Measurements from ENCODE around the gene CRY1.
A peak's percentile ranks its signal among the peaks of the same experiment; 100 is the strongest.
"Not testable (repeated sequence)": the region's sequence is repeated elsewhere in the genome, so short reads cannot be mapped to it uniquely, and the experiment has no call there.

CRY1 gene

DNA sequence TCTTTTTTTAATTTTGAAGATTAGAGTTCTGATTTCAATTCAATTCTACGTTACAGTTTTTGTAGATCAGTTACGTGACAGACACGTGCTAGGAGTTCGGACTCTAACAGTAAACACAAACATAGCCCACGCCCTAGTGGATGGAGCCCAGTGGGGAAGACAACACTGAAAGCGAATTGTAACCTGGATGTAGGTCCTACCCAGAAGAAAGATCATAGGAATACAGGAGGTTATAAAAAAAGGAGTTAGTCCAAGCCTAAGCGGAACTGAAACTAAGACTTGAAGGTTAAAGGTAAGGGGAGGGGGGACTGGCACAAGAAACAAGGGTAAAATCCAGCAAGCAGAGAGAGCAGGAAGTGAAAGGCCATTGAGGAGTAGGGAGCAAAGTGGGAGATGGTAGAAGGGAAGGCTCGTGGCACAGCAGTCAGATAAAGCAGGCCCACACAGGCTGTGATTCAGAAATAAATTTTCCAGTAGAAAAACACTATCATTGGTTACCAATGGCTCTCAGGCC is 15.7 kb upstream of the CRY1 start:
- H3K4me3 ChIP-seq (ENCODE audit: low read depth, low read length) = no peak overlapping the region

DNA sequence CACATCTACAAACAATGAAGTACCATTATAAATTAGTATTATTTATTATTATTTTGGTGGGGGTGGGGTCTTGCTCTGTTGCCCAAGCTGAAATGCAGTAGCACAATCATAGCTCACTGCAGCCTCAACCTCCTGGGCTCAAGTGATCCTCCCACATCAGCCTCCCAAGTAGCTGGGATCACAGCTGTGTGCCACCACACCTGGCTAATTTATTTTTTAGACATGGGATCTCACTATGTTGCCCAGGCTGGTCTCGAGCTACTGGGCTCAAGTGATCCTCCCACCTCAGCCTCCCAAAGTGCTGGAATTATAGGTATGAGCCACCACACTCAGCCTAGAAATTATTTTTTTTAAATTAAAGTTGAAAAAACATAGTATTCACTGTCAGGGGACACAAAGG is 15.0 kb upstream of the CRY1 start:
- H3K4me3 ChIP-seq (ENCODE audit: low read depth, low read length) = not testable (repeated sequence)

DNA sequence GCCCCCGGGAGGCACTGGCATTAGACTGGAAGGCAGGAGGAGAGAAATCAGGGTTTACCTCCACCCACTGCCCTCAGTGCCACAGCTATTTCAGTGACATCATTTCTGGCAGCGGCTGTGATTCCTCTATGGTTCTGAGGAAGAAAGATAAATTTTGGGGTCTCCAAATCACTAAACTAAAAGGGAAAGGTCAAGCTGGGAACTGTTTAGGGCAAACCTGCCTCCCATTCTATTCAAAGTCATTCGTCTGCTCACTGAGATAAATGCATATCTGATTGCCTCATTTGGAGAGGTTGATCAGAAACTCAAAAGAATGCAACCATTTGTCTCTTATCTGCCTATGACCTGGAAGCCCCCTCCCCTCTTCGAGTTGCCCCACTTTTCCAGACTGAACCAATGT is 14.0 kb upstream of the CRY1 start:
- H3K4me3 ChIP-seq (ENCODE audit: low read depth, low read length) = no peak overlapping the region

DNA sequence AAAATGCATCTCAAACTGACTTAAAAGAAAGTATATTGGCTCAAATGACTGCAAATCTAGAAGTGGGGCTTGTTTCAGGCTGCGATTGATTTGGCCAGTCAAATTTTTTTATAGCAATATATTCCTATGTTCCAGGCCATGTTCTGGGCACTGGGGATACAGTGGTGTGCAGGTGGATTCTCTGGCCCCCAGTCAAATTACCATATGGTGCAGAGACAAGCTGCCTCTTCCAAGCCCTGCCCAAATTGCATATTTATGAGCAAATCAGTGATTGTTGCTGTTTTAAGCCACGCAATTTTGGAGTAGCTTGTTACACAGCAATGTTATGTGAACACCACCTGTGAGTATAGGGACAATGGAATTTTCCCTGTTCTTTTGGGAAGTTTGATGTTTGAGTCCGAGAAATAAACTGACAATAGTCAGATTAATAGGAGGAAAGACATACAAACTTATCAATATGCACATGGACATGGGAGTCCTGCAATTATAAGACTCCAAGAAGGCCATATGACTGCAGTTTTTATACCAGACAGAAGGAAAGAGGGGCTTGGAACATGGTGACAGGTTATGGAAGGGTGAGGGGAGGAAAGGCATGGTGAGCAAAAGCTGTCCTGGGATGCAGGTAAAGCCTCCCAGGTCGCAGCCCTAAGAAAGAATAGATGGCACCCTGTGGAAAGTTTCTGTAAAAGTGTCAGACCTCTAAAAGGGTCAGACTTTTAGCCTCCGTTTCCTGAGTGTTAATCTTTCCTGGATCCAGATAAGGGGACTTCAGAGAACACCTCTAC is 13.1 kb upstream of the CRY1 start:
- no peak overlapping the region for H3K4me3 ChIP-seq (ENCODE audit: low read depth, low read length)

DNA sequence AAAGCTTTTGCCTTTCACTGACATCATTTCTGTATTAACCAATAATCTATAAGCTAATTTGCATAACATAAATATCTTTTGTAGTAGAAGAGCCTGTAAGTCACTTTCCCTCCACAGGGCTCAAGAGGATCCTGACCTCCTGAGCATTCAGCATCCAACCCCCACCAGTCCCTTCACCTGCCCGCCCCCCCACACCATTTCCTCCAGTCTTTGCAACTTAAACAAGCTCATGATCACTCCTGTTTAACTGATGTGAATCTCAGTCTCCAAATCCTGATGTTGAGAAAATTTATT is 12.0 kb upstream of the CRY1 start:
- no peak overlapping the region for H3K4me3 ChIP-seq (ENCODE audit: low read depth, low read length)

DNA sequence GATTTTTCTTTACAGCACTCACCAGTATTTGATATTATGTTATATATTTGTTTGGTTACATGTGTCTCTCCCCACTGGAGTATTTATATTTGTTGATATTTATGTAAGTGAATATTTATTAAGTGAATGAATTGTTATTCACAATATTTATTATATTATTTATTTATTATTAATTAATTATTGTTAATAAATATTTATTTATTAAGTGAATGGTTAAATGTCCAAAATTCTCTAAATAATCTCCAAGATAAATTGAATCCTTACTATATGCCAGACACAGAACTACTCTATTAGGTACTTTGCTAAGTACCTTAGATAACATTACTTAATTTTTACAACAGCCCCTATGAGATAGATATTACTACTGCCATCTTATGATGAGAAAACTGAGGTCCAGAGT is 10.2 kb upstream of the CRY1 start:
- H3K4me3 ChIP-seq (ENCODE audit: low read depth, low read length) = no peak overlapping the region

DNA sequence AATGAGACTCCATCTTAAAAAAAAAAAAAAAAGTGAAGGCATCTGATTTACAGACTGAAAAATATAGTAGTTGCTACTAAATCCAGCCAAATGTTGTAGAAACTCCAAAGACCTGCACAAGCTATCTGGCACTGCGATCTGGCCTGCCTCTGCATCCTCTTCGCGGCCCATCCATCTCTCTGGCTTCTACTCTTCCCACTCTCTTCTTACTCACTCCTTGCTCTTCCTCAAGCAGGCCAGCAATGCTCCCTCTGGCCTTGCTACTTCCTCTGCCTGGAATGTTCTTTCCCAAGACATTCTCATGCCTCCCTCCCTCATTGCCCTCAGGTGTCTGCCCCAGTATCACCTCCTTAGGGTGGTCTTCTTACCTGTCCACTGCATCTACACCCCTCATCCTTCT is 9.7 kb upstream of the CRY1 start:
- no peak overlapping the region for H3K4me3 ChIP-seq (ENCODE audit: low read depth, low read length)

DNA sequence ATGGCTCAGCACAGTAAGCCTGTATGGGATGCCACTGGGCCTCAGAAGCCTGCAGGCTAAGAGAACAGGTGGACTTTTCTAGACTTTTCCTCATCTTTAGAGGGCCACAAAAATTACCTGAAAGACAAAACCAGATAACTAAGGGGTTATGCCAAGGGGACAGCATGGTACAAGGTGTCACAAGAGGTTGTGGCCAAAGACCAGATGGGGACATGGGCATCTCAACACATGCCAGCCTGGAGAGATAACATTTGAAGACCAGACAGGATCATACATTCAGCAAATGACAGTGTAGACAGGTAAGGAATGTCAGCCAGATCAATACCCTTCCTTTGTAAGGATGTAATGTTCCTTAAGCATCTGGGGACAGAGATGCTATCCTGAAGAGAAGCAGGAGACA is 8.9 kb upstream of the CRY1 start:
- no peak overlapping the region for H3K4me3 ChIP-seq (ENCODE audit: low read depth, low read length)

DNA sequence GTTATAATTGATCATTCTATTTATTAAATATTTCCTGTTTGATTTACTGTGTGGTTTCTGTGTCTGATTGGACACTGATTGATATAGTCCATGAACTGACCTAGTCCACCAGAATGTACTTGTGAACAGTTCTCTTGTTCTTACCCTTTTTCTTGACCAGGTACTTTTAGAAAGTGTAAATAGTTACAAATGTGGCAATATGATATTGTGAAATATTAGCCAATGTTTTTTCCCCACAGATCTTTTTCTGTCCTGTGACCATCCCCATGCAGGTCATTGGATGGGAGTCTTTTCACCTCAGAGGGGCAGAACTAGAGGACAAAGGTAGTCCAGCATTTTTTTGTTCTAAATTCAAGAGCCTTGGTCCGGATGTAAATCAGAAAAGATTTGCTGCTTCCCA is 8.3 kb upstream of the CRY1 start:
- no peak overlapping the region for H3K4me3 ChIP-seq (ENCODE audit: low read depth, low read length)

DNA sequence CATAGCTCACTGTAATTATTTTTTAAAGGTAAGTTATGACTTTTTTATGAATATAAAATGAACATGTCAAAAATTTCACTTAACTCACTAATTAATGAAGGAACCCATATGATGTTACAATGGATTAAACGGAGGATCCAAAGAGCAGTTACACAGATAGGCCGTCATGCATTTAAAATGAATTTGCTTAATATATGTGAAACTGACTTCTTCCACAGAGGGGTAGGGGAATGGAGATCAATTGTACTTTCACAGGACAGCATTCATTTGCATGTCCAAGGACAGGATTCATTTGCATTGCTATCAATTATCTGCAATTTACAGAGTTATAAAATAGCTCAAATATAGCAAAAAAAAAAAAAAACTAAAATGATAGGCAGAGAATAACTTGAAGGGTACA is 6.6 kb upstream of the CRY1 start:
- H3K4me3 ChIP-seq (ENCODE audit: low read depth, low read length) = no peak overlapping the region

DNA sequence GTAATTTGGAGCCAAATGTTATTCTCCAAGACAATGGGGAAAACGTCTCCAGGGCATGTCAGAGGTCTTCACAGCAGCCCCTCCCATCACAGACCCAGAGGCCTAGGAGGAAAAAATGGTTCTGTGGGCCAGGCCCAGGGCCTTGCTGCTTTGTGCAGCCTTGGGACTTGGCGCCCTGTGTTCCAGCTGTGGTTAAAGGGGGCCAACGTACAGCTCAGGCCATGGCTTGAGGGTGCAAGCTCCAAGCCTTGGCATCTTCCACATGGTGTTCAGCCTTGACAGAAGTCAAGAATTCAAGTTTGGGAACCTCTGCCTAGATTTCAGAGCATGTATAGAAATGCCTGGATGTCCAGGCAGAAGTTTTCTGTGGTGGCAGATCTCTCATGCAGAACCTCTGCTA is 3.2 kb upstream of the CRY1 start:
- H3K4me3 ChIP-seq (ENCODE audit: low read depth, low read length) = no peak overlapping the region

DNA sequence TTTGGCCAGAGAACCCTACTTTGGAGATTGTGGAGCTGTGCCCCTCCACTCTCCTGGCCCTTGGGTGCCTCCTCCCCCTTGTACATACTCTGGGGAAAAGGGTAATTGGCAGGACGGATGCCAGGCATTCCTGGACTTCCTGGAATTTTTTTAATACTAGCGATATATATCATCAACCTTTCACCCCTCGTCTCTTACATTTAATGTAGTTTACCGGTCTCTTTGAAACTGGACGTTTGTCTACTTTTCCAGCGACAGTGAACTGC is 767 bp upstream of the CRY1 start:
- H3K4me3 ChIP-seq (ENCODE audit: low read depth, low read length) = peak overlapping the region; percentile 88

DNA sequence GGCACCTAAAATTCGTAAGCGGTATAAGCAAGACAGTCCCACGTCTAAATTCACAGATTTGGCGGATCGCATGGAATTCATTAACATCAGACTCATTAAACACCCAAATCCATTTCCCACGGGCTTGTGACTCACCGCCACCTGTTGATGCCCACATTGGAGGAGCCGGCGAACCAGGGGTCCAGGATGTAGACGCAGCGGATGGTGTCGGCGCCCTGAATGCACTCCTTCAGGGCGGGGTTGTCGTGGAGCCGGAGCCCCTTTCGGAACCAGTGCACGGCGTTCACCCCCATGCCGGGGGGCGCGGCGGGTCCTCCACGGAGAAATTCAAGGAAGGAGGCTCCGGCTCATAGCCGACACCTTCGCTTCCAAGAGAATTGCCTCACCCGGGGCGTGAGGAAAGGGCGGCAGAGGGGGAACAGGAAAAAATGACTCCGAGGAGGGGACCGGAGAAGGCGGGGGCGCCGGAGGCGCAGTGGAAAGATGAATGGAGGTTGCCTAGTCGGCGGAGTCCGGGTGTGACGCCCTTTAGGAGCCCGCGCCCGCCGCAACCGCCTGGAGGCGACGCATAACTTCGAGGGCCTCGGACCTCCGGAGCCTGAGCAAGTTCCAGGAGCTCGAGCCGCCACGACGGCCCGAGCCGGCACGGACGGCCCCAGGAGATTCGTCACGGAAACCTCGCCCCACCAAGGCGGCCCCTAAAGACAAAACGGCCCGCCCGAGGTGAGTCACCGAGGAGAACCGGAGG is 506 bp downstream of the CRY1 start:
- peak overlapping the region; percentile 88 for H3K4me3 ChIP-seq (ENCODE audit: low read depth, low read length)

DNA sequence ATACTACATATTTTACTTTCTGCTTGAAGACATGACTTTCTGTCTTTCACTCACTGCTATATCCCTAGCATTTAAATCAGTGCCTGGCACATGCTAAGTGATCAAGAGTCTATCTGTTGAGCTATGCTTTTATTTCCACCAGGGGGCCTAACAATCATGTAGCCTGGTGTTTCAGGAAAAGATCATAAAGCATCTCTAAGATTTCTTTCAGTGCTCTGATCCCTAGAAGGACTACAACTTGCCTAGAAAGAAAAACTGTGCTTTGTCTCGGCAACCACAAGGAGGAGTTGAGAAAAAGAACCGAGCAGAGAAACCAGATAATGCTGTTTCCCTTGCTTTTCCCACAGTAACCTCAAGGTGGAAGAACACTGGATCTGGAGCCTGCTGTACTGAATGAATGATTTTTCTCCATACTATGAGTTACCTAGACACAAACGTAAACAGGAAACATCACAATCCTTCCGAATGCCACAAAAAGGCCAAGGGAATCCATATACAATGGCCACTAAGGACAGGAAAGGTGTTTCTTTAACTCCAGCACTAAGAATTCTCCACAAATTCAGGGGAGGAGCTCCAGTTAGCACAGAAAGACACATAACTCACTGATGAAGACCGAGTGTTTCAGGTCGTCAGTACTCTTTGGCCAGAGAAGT is 1.2 kb downstream of the CRY1 start:
- peak overlapping the region; percentile 88 for H3K4me3 ChIP-seq (ENCODE audit: low read depth, low read length)

DNA sequence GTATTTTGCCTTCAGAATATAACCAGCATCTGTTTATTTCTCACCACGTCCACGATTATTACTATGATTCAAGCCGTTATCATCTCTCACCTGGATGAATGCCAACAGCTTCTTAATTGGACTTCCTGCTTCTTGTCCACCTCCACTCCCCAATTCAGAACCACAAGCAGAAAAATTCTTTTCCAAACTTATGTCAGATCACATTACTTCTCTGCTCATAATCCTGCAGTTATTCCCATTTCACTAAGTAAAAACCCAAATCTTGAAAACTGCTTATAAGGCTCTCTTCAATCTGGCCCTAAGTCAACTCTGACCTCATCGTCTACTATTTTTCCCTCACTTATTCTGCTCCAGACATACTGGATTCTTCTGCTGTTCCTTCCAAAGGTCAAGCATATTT is 2.0 kb downstream of the CRY1 start:
- peak overlapping the region; percentile 88 for H3K4me3 ChIP-seq (ENCODE audit: low read depth, low read length)

DNA sequence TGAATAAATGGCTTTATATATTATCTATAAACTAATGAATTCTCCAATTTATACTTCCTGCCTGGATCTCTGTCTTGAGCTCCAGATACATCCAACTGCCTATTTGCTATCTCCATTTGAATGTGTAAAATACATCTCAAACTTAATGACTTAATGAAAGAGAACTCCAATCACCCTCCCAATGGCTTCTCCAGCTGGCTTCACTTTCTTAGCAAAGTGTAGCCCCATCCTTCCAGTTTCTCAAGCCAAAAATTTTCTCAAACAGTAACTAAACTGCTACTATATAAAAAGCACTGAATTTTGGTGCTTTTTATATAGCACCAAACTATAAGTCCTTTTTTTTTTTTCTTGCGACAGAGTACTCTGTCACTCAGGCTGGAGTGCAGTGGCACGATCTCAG is 2.6 kb downstream of the CRY1 start:
- no peak overlapping the region for H3K4me3 ChIP-seq (ENCODE audit: low read depth, low read length)

DNA sequence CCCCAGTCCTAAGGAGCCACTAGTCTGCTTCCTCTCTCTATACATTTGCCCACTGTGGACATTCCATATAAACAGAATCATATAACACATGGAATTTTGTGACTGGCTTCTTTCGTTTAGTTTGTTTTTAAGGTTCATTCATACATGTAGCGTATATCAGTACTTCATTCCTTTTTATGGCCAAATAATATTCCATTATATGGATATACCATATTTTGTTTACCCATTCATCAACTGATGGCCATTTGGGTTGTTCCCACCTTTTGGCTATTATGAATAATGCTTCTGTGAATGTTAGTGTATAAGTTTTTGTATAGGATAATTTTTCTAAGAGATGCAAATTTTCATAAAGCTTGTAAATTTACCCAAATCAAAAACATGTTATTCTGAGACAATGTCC is 4.4 kb downstream of the CRY1 start:
- H3K4me3 ChIP-seq (ENCODE audit: low read depth, low read length) = no peak overlapping the region

DNA sequence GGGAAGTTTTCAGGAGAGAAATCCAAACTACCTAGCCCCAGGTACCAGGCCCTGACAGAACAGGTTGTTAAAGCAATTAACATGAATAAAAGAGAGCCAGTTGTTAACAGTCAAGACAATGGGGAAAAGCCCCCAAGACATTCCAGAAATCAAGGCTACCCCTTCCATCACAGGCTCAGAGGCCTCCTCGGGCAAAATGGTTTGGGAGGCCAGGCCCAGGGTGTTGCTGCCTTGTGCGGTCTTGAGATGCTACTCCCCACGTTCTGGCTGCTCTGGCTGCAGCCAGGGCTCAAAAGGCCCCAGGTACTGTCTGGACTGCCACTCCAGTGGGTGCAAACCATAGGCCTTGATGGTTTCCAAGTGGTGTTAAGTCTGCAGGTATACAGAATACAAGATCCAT is 7.0 kb downstream of the CRY1 start:
- no peak overlapping the region for H3K4me3 ChIP-seq (ENCODE audit: low read depth, low read length)

DNA sequence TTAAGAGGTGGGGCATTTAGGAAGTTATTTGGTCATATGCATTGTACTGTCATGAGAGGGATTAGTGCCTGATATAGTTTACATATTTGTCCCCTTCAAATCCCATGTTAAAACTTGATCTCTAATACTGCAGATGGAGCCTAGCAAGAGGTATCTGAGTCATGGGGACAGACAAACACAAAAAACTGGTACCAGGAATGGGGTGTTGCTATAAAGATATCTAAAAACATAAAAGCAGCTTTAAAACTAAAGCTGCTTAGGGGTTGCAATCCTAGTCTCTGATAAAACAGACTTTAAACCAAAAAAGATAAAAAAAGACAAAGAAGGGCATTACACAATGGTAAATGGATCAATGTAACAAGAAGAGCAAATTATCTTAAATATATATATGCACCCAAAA is 11.6 kb downstream of the CRY1 start:
- no peak overlapping the region for H3K4me3 ChIP-seq (ENCODE audit: low read depth, low read length)

DNA sequence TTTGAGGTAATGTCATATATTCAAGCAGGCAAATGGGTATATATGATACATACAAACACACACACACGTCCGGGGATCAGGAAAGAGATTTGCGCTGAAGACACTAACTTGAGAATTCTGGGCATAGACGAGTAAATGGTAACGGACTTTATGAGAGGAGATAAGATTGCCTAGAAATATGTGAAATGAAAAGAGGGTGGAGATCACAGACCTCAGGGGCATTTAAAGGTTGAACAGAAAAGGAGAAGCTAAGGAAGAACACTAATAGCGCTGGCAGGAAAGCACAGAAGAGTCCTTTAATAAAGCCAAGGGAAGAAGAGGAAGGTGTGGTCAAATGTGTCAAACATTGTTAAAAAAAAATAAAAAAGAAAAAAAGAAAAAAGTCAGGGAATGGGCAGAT is 13.1 kb downstream of the CRY1 start:
- no peak overlapping the region for H3K4me3 ChIP-seq (ENCODE audit: low read depth, low read length)

DNA sequence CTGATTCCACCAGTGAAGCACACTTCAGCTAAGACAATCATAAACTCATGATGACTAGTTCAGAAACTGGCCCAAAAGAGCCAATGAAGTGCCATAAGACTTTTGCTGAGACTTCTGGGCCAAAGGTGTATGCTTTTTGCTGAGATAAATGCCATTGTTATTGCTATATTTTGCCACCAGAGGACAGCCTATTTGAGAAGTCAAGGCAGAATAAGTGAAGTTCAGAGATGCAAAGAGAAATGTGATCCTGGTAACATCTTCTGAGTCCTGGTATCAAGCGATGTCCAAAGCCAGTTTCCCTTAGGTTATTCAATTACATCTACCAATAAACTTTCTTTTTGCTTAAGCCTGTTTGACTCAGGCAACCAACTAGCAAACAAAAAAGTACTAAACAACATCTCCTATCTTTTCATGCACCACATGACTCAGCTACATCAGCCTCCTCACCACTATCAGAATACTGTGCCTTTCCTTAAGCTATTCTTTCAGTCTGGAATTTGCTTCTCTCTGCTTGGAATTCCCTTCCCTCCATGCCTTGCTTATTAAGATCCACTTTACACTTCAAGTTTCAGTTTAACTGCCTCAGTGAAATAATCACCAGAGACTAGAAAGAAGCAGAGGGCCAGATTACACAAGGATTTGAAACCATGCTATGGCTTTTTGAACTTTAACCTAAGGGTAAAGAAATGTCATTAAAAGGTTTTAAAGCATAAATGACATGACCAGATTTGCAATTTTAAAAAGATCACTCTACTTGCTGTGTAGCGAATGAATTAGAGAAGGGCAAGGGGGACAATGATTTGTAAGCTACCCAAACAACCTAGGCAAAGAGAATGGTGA is 14.0 kb downstream of the CRY1 start:
- no peak overlapping the region for H3K4me3 ChIP-seq (ENCODE audit: low read depth, low read length)

DNA sequence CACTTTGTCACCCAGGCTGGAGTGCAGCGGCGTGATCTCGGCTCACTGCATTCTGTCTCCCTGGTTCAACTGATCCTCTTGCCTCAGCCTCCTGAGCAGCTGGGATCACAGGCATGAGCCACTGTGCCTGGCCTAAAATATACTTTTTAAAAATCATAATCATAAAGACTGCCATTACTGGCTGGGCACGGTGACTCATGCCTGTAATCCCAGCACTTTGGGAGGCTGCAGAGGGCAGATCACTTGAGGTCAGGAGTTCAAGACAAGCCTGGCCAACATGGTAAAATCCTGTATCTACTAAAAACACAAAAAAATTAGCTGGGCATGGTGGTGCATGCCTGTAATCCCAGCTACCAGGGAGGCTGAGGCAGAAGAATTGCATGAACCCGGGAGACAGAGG is 20.1 kb downstream of the CRY1 start:
- not testable (repeated sequence) for H3K4me3 ChIP-seq (ENCODE audit: low read depth, low read length)
